ENCODE measurements around the gene EML1.

GRCh38 chr14:99779751-99780150 is 13.5 kb upstream of the EML1 start:
- no peak for TF ChIP-seq CTCF (IDR thresholded peaks at IDR 0.05)
- no peak for TF ChIP-seq ZFX (IDR thresholded peaks at IDR 0.05; ENCODE audit: borderline replicate concordance)

Data from 22Rv1 (cell line).